Stimulated activated CD4-positive, alpha-beta T cell treated with anti-CD3 and anti-CD28 coated beads, Interleukin-12 subunit alpha, Interleukin-12 subunit beta, amount 100 ng/mL, for 4 hours (primary cell): ENCODE data around the gene UNC119.
"Not testable (repeated sequence)": the region's sequence is repeated elsewhere in the genome, so short reads cannot be mapped to it uniquely, and the experiment has no call there.

ENCODE experiments used
- DNase-seq: peaks from one replicate; pipeline ENCODE4 v3.0.0-alpha.2; 2020

The UNC119 gene

GRCh38 chr17:28552176-28552999 is at the start of gene UNC119:
Gene UNC119, minus strand, starts transcription at chr17:28552624. Its CDS starts 67 bp downstream, at chr17:28552557.
- DNase-seq: peak; percentile 81

DNA sequence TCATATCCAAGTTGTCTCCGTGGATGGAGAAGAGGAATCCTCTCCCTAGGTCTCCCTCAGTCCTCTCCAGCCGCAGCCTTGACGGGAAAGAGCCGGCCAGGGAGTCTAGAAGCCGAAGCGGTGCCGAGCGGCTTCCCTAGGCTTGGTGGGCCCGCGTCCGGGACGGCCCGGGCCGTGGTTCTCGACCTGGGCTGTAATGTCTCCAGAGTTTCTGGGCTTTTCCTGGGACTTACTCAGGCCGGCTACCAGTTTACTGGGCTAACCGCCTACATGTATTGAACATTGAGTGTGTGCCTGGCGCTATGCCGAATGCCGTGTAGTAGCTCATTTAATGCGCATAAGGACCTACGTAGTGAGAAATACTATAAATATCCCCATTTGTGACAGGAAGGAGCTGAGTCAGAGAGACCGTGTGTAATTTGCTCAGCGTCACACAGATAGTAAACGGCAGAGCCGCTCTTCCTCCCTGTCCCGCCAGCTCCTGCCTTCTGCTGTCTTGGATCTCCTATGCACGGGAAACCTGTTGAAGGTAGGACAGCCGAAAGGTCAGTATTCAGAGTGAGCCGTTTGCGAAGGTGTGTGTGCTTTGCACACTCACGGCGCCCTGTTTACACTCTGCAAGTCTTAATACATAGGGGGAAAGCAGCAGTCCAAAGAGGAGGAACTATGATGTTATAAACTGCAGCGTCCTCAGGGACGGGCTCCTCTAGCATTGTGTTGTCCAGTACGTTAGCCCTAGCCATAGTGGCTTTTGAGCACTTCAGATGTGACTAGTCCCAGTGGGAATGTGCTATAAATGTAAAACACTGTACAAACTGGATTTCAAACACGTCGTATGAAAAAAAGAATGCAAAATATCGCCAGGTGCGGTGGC is 47.1 kb upstream of the UNC119 start:
- DNase-seq: peak; percentile 57

- DNase-seq: peak; percentile 91
Observed at GRCh38 chr17:28598799-28599310, 46.4 kb upstream of the UNC119 start, which contains the start of gene SPAG5. Gene SPAG5, minus strand, starts transcription at chr17:28599025. Its CDS starts 79 bp downstream, at chr17:28598946.

GRCh38 chr17:28598389-28598788 is 46.0 kb upstream of the UNC119 start:
- no peak for DNase-seq

GRCh38 chr17:28597606-28598383 is 45.4 kb upstream of the UNC119 start:
- no peak for DNase-seq

DNA sequence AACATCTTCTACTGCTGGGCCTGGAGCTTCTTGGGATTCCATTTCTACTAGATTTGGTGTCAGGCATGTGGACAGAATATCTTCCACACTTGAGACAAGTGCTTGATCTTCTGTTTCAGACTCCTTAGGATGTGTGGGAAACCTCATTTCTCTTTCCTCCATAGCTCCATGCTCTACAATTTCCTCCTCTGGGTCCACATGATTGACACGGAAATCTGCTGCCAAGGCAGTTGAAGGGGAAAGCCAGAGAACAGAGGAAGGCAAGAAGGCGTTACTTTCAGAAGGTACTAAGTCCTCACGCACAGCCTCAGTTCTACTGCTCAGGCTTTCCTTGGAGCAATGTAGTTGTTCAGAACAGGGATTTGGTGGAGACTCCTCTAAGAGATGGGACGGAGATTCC is 39.8 kb upstream of the UNC119 start:
- no peak for DNase-seq

GRCh38 chr17:28585851-28586250 is 33.4 kb upstream of the UNC119 start:
- DNase-seq: no peak

- no peak for DNase-seq
Observed at GRCh38 chr17:28584434-28584833, 32.0 kb upstream of the UNC119 start.

DNA sequence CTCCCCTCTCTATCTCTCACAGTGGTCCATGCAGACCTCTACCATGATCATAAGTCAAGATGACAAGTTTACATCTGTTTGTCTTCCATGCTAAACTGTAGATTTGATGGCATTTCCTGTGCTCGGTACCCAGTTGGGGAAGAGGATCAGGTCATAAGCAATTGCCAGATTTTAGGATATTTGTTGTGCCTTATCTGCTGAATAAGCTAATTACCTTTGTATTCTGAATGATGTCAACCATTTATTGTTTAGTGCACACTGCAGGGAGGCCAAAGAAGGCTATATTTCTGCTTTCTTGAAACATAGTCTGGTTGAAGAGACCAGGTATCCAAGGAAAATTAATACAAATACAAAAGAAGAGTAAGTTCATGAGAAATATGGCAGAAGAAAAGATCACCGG is 30.1 kb upstream of the UNC119 start:
- no peak for DNase-seq

- DNase-seq: no peak
Observed at GRCh38 chr17:28580959-28581358, 28.5 kb upstream of the UNC119 start.

GRCh38 chr17:28579526-28579925 is 27.1 kb upstream of the UNC119 start:
- no peak for DNase-seq

DNA sequence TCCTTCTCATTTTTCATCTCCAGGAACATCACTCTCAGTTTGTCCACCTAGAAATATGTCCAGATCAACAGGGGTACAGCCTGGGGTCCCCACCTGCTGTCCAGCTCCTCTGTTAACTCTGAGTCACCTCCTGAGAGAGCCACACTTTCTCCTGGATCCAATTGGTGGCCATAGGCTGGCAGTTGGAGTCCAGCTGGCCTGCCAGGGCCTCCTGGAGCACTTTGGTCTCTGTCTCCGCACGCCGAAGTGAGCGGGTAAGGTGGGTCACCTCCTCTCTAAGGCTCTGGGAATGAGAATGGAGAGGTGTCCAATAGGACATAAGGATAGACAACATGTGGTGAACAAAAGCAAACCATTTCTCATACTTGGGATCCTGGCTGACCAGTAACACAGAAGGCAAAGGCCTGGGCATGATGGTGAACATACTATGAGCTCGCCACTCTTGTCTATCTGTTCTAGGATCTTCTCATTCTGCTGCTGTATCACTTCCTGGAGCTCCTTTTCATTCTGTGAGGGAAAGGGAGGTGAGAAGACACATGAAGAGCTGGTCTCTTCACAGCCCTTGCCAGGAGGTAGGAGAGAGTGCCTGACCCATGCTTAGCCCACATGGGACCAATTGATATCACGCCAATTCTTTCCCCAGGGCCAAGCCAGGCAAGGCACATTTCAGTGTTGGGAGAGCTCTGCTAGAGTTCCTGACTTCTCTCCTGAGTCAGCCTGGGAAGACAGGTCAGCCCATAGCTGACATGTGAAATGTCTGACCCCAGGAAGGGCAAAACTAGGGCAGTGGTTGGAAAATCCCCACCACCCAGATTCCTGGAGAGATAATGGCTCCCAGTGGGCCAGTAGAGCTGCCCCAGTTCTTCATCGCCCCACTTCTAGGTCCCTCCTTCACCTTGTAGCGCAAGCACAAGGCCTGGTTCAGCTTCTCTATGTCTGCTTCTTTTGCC is 26.1 kb upstream of the UNC119 start:
- no peak for DNase-seq

DNA sequence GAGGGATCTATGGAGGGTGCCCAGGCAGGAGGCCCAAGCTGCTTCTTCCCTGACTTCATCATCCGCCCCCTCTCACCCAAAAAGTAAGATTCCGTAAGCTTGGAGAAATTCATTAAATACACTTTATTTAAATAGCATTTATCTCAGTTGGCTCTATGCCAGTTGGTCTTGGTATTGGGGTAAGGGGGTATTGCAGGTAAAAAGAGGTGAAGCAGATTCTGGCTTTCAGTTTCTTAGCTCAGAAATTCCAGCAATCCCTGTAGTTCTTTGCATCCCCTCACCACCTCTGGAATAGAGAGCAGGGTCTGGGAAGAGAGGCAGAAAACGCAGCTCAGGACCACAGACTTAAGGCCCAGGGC is 25.0 kb upstream of the UNC119 start:
- DNase-seq: no peak

- DNase-seq: peak; percentile 99
Observed at GRCh38 chr17:28576758-28577465, 24.5 kb upstream of the UNC119 start, which contains the start of gene ALDOC. Gene ALDOC, minus strand, starts transcription at chr17:28576895. Its CDS starts 1,363 bp downstream, at chr17:28575532.

DNA sequence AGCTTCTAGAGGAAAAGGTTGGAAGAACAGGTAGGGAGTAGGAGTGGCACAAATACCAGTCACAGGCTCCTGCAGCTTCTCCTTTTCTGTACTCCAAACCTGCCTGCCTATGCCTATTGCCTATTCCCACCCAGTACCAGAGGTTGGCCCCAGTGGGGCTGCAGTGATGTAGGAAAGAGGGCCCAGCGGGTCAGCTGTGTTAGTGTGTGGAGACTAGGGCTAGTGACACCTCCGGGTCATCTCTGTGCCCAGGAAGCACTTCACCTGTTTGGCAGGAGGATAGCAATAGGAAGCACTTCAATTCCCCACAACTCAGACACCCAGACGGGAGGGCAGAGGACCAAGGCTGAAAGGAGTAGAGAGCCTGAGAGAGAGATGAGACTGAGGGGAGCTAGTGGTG is 23.6 kb upstream of the UNC119 start:
- not testable (repeated sequence) for DNase-seq

DNA sequence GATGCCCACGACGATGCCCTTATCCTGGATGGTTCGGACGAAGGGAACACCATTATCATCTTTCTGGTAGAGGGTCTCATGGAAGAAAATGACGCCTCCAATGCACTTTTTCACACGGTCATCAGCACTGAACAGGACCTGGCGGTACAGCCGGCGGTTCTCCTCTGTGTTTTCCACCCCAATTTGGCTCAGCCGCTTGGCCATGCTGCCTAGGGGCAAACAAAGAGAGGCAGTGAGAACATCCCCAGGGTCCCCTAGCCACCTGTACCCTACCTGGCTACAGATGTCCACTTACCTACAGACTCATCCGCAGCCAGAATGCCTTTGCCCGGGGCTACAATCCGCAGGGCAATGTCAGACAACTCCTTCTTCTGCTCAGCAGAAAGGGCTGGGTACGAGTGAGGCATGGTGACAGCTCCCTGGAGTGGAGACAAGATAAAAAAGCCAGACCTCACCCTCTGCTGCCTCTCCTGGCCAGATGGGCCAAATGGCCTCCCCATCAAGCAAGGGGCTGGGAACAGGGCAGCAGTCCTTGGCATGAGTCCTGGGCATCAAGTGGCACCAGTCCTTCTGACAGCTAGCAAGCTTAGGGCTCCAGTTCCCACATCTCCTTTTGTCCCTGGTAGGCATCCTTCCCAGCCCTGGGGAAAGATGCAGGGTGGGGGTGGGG is 22.8 kb upstream of the UNC119 start:
- no peak for DNase-seq

DNA sequence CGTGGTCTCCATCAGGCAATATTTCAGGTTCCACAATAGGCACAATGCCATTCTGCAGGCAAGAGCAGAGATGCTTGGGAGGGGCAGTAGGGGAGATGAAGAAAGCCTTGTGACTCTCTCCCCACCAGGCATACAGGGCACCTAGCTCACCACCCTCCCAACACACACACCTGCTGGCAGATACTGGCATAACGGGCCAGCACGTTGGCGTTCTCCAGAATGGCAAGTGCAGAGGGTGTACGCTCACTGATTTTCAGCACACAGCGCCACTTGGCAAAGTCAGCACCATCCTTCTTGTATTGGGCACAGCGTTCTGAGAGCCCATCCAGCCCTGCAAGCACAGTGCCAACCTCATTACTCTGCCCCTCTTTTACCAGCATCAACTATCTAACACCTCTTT is 22.1 kb upstream of the UNC119 start:
- DNase-seq: no peak

DNA sequence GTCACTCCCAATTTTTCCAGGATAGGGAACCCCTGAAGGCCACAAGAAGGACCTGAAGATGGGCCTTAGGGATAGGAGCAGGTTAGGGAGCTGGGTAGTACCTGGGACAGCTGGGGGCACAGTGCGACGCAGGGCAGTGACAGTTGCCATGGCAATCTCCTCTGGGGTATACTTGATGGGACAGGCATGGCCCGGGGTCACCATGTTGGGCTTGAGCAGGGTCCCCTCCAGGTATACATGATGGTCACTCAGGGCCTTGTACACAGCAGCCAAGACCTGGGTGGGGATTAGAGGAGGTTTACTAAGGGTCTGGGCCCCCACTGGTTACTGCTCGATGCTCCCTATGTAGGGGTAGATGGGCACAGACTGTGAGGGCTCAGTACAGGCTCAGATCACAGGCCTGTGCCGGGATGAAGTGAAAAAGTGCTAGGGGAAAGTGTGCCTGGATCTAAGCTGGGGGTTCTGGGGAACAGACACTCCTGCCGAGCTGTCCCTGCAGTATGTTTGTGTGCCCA is 21.6 kb upstream of the UNC119 start:
- DNase-seq: no peak

- DNase-seq: no peak
Observed at GRCh38 chr17:28573521-28573920, 21.1 kb upstream of the UNC119 start.

- DNase-seq: no peak
Observed at GRCh38 chr17:28573040-28573380, 20.6 kb upstream of the UNC119 start.
